H1 (cell line): ENCODE data around the gene APBA2. TPM values are rescaled to one million over a fixed set of nuclear protein-coding genes. Genes with fewer than 3 reads are reported as not detected.

Experiments used
- CTCF ChIA-PET: fragments of 300-600 bp; sonication (Branson Sonifier 250); formaldehyde crosslinking; loops from one replicate; lab custom pipeline; 2021; ENCODE audit not compliant: partially characterized antibody; lab: Charles Lee
- POLR2A ChIA-PET: fragments of 300-600 bp; sonication (Branson Sonifier 250); formaldehyde crosslinking; loops from one replicate; lab custom pipeline; 2021; ENCODE audit warnings: inconsistent platforms; ENCODE audit not compliant: partially characterized antibody; lab: Charles Lee
- DNase-seq, 2 experiments: peaks; one replicate each; pipeline versions ENCODE4 v3.0.0 to v3.0.0-alpha.2; 2010 to 2022; ENCODE audit warnings: low spot score in 2 of 2, low read depth in 1 of 2, mixed read lengths in 1 of 2
- FAIRE-seq: peaks from 2 replicates; lab custom pipeline; 2011; peaks lifted over from hg19 to GRCh38; lab: Jason Lieb, UNC
- H2AFZ ChIP-seq: 2 replicates; pipeline ENCODE4 v1.8.1; 2012; ENCODE audit warnings: low read length, inconsistent platforms
- H2AK5ac ChIP-seq: 2 replicates; pipeline ENCODE4 v1.6.1; 2013; ENCODE audit warnings: low read depth, low read length
- H2BK120ac ChIP-seq: replicated peaks from 2 replicates; pipeline ENCODE3; 2013; ENCODE audit warnings: low read depth, low read length, inconsistent platforms
- H2BK12ac ChIP-seq: 2 replicates; pipeline ENCODE4 v1.6.1; 2013; ENCODE audit warnings: low read depth, low read length
- H2BK15ac ChIP-seq: 2 replicates; pipeline ENCODE4 v1.6.1; 2013; ENCODE audit warnings: low read length
- H2BK20ac ChIP-seq: 2 replicates; pipeline ENCODE4 v1.6.1; 2013; ENCODE audit warnings: low read length
- H2BK5ac ChIP-seq: 2 replicates; pipeline ENCODE4 v1.6.1; 2013; ENCODE audit warnings: low read depth, low read length
- H3K14ac ChIP-seq: 2 replicates; pipeline ENCODE4 v1.6.1; 2013; ENCODE audit warnings: inconsistent platforms; ENCODE audit not compliant: insufficient read length
- H3K18ac ChIP-seq: 2 replicates; pipeline ENCODE4 v1.6.1; 2013; ENCODE audit warnings: low read length; ENCODE audit errors: extremely low read depth
- H3K23ac ChIP-seq: 2 replicates; pipeline ENCODE4 v1.6.1; 2013; ENCODE audit warnings: inconsistent platforms; ENCODE audit not compliant: insufficient read length
- H3K23me2 ChIP-seq: 2 replicates; pipeline ENCODE4 v1.6.1; 2013; ENCODE audit warnings: low read depth, low read length
- H3K27ac ChIP-seq: 2 replicates; pipeline ENCODE4 v1.6.1; 2011; ENCODE audit warnings: low read depth, low read length, inconsistent platforms
- H3K27me3 ChIP-seq, 4 experiments: replicated peaks in 1 of 4; 1 replicate in 1 of 4; 2 replicates in 3 of 4; pipeline versions ENCODE4 v1.6.1 to v1.8.1; 2011 to 2013; ENCODE audit warnings: low read length in 3 of 4, mild to moderate bottlenecking in 3 of 4, inconsistent platforms in 2 of 4, mixed read lengths in 2 of 4, moderate library complexity in 1 of 4; ENCODE audit not compliant: control insufficient read depth in 3 of 4, insufficient read depth in 3 of 4; ENCODE audit errors: extremely low read depth in 1 of 4
- H3K36me3 ChIP-seq, 4 experiments: 2 replicates each; pipeline versions ENCODE4 v1.6.1 to v1.8.1; 2011 to 2013; ENCODE audit warnings: mild to moderate bottlenecking in 4 of 4, low read length in 3 of 4, moderate library complexity in 2 of 4, control low read depth in 1 of 4, inconsistent platforms in 1 of 4; ENCODE audit not compliant: insufficient read depth in 4 of 4, control insufficient read depth in 2 of 4
- H3K4ac ChIP-seq: replicated peaks from 2 replicates; pipeline ENCODE3; 2013; ENCODE audit warnings: low read length, low read depth, mixed read lengths, inconsistent platforms; ENCODE audit not compliant: insufficient read length
- H3K4me1 ChIP-seq, 4 experiments: replicated peaks in 1 of 4; 1 replicate in 1 of 4; 2 replicates in 3 of 4; pipeline versions ENCODE4 v1.6.1 to v1.8.1; 2011 to 2013; ENCODE audit warnings: low read length in 3 of 4, inconsistent platforms in 2 of 4, mixed read lengths in 1 of 4; ENCODE audit not compliant: insufficient read depth in 4 of 4, control insufficient read depth in 3 of 4
- H3K4me2 ChIP-seq, 2 experiments: 2 replicates each; pipeline versions ENCODE4 v1.6.1 to v1.8.1; 2011 to 2013; ENCODE audit warnings: low read depth in 2 of 2, low read length in 2 of 2, control low read depth in 1 of 2, inconsistent platforms in 1 of 2, mild to moderate bottlenecking in 1 of 2; ENCODE audit not compliant: insufficient read depth in 1 of 2
- H3K4me3 ChIP-seq, 4 experiments: fragments of 200-600, 300-600 bp in 1 of 4; sonication (generic), shearing (Covaris generic), sonication (Bioruptor Twin) in 1 of 4; 2 replicates each; pipeline versions ENCODE4 v1.5.1 to v1.8.1; 2011 to 2016; ENCODE audit warnings: low read length in 4 of 4, low read depth in 3 of 4, control low read depth in 2 of 4, inconsistent platforms in 2 of 4, mild to moderate bottlenecking in 2 of 4, mixed read lengths in 1 of 4, moderate library complexity in 1 of 4; ENCODE audit not compliant: insufficient read depth in 2 of 4; ENCODE audit errors: extremely low read depth in 1 of 4
- H3K56ac ChIP-seq: replicated peaks from 2 replicates; pipeline ENCODE3; 2013; ENCODE audit warnings: low read depth, mild to moderate bottlenecking, mixed read lengths, low read length, inconsistent platforms; ENCODE audit not compliant: insufficient read length
- H3K79me1 ChIP-seq: 2 replicates; pipeline ENCODE4 v1.6.1; 2013; ENCODE audit warnings: low read depth, low read length, control low read depth
- H3K79me2 ChIP-seq, 2 experiments: 2 replicates each; pipeline versions ENCODE4 v1.6.1 to v1.8.1; 2012 to 2013; ENCODE audit warnings: low read length in 2 of 2, mild to moderate bottlenecking in 2 of 2, inconsistent platforms in 1 of 2; ENCODE audit not compliant: insufficient read depth in 2 of 2, control insufficient read depth in 1 of 2
- H3K9ac ChIP-seq, 4 experiments: replicated peaks in 1 of 4; 1 replicate in 1 of 4; 2 replicates in 3 of 4; pipeline versions ENCODE4 v1.6.1 to v1.8.1; 2011 to 2013; ENCODE audit warnings: low read depth in 3 of 4, low read length in 3 of 4, control low read depth in 2 of 4, mild to moderate bottlenecking in 2 of 4, moderate library complexity in 2 of 4, inconsistent platforms in 1 of 4; ENCODE audit errors: extremely low read depth in 1 of 4
- H3K9me3 ChIP-seq, 2 experiments: 2 replicates each; pipeline versions ENCODE4 v1.6.1 to v1.8.1; 2012 to 2013; ENCODE audit warnings: mild to moderate bottlenecking in 2 of 2, moderate library complexity in 2 of 2, control low read depth in 1 of 2, inconsistent platforms in 1 of 2, low read depth in 1 of 2, low read length in 1 of 2, mixed read lengths in 1 of 2; ENCODE audit not compliant: insufficient read depth in 2 of 2
- H4K20me1 ChIP-seq, 2 experiments: replicated peaks in 1 of 2; 2 replicates each; pipeline versions ENCODE3 to v1.8.1; 2011 to 2013; ENCODE audit warnings: inconsistent platforms in 2 of 2, low read length in 2 of 2, mild to moderate bottlenecking in 1 of 2; ENCODE audit not compliant: insufficient read depth in 2 of 2, control insufficient read depth in 1 of 2
- H4K5ac ChIP-seq: 2 replicates; pipeline ENCODE4 v1.6.1; 2013; ENCODE audit warnings: low read length, low read depth, mixed read lengths, inconsistent platforms; ENCODE audit not compliant: insufficient read length
- H4K8ac ChIP-seq: 2 replicates; pipeline ENCODE4 v1.8.0; 2013; ENCODE audit warnings: mild to moderate bottlenecking, moderate library complexity, low read length, inconsistent platforms; ENCODE audit not compliant: insufficient read depth; ENCODE audit errors: extremely low read depth
- H4K91ac ChIP-seq: replicated peaks from 2 replicates; pipeline ENCODE3; 2013; ENCODE audit warnings: low read length, mixed read lengths, inconsistent platforms; ENCODE audit not compliant: insufficient read length
- BCL11A ChIP-seq, 2 experiments: IDR thresholded peaks; one replicate each; pipeline ENCODE4 v1.6.1; 2011; ENCODE audit warnings: low read depth in 2 of 2, low read length in 2 of 2, mild to moderate bottlenecking in 2 of 2
- CBX5 ChIP-seq: fragments of 300-800, 300-1000 bp; sonication (generic); IDR thresholded peaks from 2 replicates; pipeline ENCODE4 v1.7.1; 2016; ENCODE audit warnings: antibody characterized with exemption, low read length, low read depth
- CHD1 ChIP-seq: IDR thresholded peaks from 2 replicates; pipeline ENCODE4 v1.6.1; 2012; ENCODE audit warnings: low read depth, low read length, improper control_type of control experiment
- JUN ChIP-seq: IDR thresholded peaks from 2 replicates; pipeline ENCODE4 v1.6.1; 2011; ENCODE audit warnings: low read depth, mild to moderate bottlenecking, improper control_type of control experiment, low read length
- KDM5A ChIP-seq: fragments of 200-600 bp; IDR thresholded peaks from 2 replicates; pipeline ENCODE4 v1.7.1; 2012; ENCODE audit warnings: mild to moderate bottlenecking, low read length, inconsistent platforms, mixed read lengths
- PHF8 ChIP-seq: fragments of 200-600 bp; sonication (generic); conservative IDR thresholded peaks from 2 replicates; pipeline ENCODE4 v1.7.1; 2012; ENCODE audit warnings: low read depth, mild to moderate bottlenecking, inconsistent platforms, low read length, moderate library complexity
- RFX5 ChIP-seq: IDR thresholded peaks from 2 replicates; pipeline ENCODE4 v1.6.1; 2011; ENCODE audit warnings: low read depth, low read length, improper control_type of control experiment, borderline replicate concordance
- YY1 ChIP-seq: IDR thresholded peaks from 2 replicates; pipeline ENCODE4 v1.6.1; 2011; ENCODE audit warnings: low read depth, mild to moderate bottlenecking, low read length
- WGBS, 2 experiments: shearing (Covaris generic) in 1 of 2; methylation state at CpG; one replicate each; pipeline versions ENCODE4 v1.1.6 to v1.1.7; 2013 to 2015; ENCODE audit warnings: low lambda C conversion rate in 2 of 2, mixed read lengths in 2 of 2, inconsistent platforms in 1 of 2, low coverage in 1 of 2, missing lambda C conversion rate in 1 of 2; ENCODE audit not compliant: insufficient replicate concordance in 2 of 2, insufficient coverage in 1 of 2, insufficient read length in 1 of 2; ENCODE audit errors: extremely low coverage in 1 of 2, missing lambda C conversion rate in 1 of 2; 5-methylcytosine and 5-hydroxymethylcytosine counted together
- polyA plus RNA-seq, 7 experiments: library from polyadenylated mRNA; depleted of rRNA in 3 of 7; stranded (reverse) in 5 of 7; unstranded in 2 of 7; fragments of >200 nt in 5 of 7; fragments of 200-250 nt in 2 of 7; gene quantifications; 1 replicate in 5 of 7; 2 replicates in 1 of 7; 4 replicates in 1 of 7; pipeline versions ENCODE4 v1.2.1 to v1.2.3, GENCODE V29; 2011 to 2013; ENCODE audit warnings: missing spikeins in 2 of 7, mixed read lengths in 2 of 7
- total RNA-seq: library from RNA; stranded (reverse); fragmentation: NEBNext Ultra II Directional; extraction: Animal tissue kit (Norgen Biotek cat#: 25700); gene quantifications from 2 replicates; pipeline ENCODE4 v1.2.1, GENCODE V29; 2021
- TF ChIP-seq, protein P1 (sequence below): IDR thresholded peaks from 2 replicates; pipeline ENCODE4 v1.6.1; 2012; ENCODE audit warnings: inconsistent platforms

The APBA2 gene
- total and polyA plus RNA-seq, 2 of the 8 experiments (the other 6 are each of a cell fraction or from before 2014, with no cell fraction given): 15.5 to 19.0 TPM

DNA sequence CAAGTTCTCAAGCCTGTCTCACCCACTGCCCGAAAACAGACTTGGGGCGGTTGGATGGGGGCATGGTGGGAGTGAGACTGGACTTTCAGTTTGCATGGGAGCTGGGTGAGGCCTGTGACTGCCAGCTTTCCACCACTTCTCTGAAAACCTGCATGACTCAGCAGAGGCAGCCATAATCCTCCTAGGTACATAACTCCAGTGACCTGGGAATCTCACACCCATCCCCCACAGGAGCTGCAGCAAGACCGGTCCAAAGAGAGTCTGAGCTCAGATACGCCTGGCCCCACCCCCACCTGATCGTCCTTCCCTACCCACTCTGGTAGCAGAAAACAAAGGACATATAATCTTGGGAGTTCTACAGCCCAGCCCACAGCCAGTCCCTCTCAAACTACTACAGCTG is 276.6 kb downstream of the APBA2 start:
- Histone ChIP-seq H3K27me3 (no peaks in the 10 kb centered on the region), H2BK15ac (no peak overlapping the region), H4K5ac (no peak overlapping the region), H2AK5ac (no peak overlapping the region), H3K23me2 (no peaks in the 10 kb centered on the region), H3K79me2 (no peaks in the 10 kb centered on the region), H2BK12ac (no peak overlapping the region), H3K18ac (no peak overlapping the region), H2BK20ac (no peak overlapping the region), H3K14ac (no peak overlapping the region), H4K20me1 (no peaks in the 10 kb centered on the region), H3K56ac (no peak overlapping the region), H3K23ac (no peak overlapping the region), H3K27ac (no peak overlapping the region), H4K8ac (no peak overlapping the region), H3K4me1 (no peaks in the 10 kb centered on the region), H3K9me3 (peaks cover 17 to 19% of the 10 kb centered on the region in 2 experiments), H4K91ac (no peak overlapping the region), H2BK5ac (no peak overlapping the region), H2AFZ (no peak overlapping the region), H3K36me3 (peaks cover 0 to 5% (median 0%) of the 10 kb centered on the region in 4 experiments; a peak in 1 of 8 replicates), H2BK120ac (no peak overlapping the region), H3K4me3 (no peak overlapping the region), H3K79me1 (no peaks in the 10 kb centered on the region), H3K4me2 (no peak overlapping the region), H3K4ac (no peak overlapping the region), H3K9ac (no peak overlapping the region)
- ChIA-PET CTCF (interaction anchor here (1.4 to 2.1 kb wide), 2 partner anchors 13 to 47 kb away, joined by 3 to 5 read pairs; no protein-coding TSS in a partner anchor), POLR2A (no interaction called here)
- TF ChIP-seq BCL11A (IDR thresholded peaks at IDR 0.05; ENCODE audit: low read depth in 2 of 2, low read length in 2 of 2) (no peak), JUN (no peak), YY1 (no peak), CBX5 (no peak), CHD1 (no peak), RFX5 (no peak), PHF8 (no peak), KDM5A (no peak)
- TF ChIP-seq, protein P1, sequence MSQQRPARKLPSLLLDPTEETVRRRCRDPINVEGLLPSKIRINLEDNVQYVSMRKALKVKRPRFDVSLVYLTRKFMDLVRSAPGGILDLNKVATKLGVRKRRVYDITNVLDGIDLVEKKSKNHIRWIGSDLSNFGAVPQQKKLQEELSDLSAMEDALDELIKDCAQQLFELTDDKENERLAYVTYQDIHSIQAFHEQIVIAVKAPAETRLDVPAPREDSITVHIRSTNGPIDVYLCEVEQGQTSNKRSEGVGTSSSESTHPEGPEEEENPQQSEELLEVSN: no peak
- WGBS, 2 experiments: 98% methylated on average over 5 of the region's 5 CpGs; no CpG with 5 or more reads in 1 of the 2 experiments
- no peak for FAIRE-seq
- no peak for DNase-seq
